ENCODE data around the gene ST7L.

DNA sequence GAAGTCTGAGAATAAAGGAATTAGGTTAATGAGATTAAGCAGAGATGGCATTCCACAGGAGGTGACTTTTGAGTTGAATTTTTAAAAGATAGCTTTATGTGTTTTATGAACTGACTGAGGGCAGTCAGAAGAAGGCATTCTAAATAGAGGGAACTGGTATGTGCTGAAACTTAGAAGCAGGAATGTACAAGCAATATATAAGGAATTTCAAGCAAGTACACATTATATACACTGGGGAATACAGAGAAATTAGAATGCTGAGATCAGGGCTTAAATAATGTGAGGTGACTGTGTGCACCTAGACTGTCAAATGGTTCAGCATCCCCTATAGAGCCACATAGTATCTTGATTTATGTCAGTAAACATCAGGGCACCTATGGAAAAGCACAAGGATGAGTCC, 90.9 kb downstream of the ST7L start:
- TF ChIP-seq CTCF (IDR thresholded peaks at IDR 0.05; ENCODE audit: poor library complexity) (no peak), EZH2 (IDR thresholded peaks at IDR 0.05; ENCODE audit: borderline replicate concordance) (no peak)
